ENCODE results near the gene RAB43.

The RAB43 gene

DNA sequence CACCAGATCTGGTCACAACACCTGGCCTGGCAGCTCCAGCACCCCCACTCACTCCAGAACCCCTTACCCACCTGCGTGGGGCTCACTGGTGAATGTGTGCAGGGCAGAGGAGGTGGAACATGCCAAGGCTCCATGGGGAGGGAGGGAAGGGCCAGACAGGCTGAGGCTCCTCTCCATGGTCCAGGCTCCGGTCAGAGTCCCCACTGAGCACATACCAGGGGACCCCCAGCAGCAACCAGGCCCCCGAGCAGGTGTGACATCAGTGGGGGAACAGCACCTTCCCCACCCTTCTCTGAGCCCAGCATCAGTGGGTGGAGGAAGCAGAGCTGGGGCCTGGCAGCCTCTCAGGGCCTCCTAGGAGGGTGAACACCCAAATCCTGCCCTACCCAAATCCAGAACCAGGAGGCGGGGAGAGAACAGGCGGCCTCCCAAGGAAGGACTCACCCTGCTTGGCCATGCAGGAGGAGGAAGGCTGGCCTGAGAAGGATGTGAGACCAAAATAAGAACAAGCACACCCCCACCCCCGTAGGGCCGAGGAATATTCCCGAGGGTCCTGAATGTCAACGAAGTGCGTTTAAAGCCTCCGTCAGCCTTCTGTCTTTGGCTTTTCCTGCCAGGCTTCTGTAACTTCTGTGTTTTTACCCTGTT, 62.2 kb downstream of the RAB43 start:
- DNase-seq = no peak

DNA sequence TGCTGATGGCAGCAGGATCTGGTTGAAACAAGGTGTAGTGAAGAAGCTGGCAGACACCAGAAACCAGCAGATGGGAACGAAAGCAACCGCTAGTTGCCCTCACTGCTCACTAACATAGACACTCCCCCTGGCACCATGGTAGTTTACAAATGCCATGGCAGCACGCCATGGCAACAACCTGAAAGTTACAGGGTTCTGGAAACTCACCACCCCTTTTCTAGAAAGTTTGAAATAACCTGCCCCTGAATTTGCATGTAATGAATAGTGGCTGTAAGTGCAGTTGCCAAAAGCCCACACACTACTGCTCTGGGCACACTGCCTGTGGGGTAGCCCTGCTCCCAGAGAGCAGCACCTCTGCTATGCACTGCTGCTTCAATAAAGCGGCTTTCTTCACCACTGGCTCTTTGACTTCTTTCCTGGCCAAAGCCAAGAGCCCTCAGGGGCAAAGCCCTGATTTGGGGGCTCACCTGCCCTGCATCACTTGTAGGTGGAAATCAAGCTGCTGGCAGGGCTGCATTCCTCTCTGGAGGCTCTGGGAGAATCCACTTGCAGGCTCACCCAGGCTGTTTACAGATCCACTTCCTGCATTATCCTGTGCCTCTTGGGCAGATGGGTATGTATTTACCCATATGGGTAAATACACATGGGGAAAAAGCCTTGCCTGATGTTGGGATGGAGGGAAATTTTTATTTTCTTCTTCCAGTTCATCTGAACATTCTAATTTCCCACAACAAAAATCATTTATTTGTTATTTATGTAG, 63.0 kb downstream of the RAB43 start:
- DNase-seq = no peak

DNA sequence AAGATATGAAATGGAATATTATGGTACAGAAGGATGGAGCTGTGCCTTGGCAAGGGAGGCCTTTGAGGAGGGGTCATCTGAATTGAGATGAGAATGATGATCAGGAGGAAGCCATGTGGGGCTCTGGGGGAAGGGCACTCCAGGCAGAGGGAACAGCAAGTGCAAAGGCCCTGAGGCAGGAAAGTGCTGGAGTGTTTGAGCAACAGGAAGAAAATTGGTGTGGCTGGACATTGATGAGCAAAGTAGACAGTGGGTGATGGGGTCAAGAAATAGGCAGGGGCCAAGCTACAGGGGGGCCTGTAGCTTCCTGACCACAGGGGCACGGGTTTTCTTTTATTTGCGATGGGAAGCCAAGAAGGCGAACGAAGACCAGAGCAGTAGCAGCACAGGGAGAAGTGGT, 64.4 kb downstream of the RAB43 start:
- no peak for DNase-seq

DNA sequence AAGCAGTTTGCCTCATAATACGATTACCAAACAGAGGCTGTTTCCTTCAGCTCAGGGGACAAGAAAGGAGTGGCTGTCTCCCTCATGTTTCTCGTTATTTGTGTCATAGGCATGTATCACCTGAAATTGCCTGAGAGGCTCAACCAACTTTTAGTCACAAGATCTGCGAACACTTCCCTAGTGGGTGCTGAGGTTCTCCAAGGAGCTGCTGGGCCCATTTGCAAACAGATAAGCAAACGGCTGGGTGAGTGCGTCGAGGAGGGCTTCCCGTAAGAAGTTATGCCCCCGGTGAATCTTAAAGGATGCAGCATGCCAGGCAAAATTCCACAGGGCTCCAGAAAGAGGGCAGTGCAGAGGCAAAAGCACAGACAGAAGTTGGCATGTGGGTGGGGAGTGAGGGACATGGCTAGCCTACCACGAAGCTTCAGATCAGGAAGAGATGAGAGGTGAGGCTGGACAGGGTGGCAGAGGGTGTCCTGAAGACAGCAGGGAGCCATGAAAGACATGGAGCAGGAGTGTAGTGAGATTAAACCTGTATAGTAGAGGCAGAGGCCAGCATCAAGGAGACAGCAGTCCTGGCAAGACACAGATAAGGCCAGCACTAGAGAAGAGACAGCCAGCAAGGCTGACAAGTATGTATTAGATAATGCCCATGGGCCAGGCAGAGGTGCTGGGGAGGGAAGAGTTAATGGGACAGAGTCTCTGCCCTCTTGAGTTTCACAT, 65.0 kb downstream of the RAB43 start:
- no peak for DNase-seq

DNA sequence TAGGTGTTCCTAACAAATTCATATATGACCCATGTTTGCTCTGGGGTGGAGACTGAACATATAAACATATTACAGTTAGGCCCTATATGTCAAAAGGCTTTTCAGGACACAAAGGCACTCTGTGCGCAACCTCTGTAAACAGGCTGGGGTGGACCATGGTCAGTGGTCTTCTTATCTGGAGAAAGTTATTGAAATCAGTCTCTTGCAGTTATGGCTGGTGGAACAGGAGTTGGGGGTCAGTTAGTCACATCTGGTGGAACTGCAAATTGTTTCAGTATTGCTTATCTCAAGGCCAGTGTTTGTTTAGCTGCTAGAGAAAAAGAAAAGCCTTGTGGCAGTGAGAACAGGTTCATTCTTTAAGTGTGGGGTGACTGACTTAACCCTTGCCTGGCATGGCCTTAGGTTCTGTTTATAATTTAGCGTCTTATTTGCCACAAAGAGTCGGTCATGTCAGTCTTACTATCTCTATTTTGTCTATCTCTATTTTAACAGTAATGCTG, 66.9 kb downstream of the RAB43 start:
- no peak for DNase-seq

DNA sequence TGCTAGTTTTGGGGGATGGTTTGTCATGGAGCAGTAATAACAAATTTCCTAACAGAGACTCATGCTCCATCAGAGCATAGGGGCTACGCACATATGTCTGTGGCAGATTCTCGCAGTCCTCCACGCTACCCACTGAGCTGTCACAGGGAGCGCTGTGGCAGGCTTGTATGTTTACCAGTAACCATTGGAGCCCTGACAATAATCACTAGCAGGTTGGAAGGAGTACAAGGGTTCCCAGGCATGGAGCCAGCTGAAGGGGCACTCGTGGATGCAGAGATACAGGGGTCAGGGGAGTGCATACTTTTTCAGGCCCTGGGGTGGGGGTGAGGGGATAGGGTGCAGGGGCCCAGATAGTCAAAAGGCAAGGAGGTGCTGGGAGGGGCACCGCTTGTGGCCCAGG, 68.9 kb downstream of the RAB43 start:
- no peak for DNase-seq

DNA sequence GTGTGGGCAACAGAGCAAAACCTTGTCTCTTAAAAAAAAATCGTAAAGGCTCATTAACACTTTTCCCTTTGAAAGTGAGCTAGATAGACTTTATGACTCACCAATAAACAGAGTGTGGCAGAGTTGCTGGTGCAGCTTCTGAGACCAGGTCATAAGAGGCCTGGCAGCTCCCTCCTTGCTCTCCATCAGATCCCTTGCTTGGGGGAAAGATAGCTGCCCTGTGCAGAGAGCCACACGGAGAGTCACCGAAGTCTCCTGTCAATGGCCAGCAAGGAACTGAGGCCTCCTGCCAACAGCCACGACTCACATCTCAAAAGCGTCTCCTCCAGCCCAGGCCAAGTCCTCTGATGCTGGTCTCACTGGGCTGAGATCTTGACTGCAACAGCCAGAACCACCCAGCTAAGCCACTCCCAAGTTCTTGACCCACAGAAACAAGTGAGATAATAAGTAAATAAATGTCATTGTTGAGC, 69.7 kb downstream of the RAB43 start:
- DNase-seq = peak; percentile 65

DNA sequence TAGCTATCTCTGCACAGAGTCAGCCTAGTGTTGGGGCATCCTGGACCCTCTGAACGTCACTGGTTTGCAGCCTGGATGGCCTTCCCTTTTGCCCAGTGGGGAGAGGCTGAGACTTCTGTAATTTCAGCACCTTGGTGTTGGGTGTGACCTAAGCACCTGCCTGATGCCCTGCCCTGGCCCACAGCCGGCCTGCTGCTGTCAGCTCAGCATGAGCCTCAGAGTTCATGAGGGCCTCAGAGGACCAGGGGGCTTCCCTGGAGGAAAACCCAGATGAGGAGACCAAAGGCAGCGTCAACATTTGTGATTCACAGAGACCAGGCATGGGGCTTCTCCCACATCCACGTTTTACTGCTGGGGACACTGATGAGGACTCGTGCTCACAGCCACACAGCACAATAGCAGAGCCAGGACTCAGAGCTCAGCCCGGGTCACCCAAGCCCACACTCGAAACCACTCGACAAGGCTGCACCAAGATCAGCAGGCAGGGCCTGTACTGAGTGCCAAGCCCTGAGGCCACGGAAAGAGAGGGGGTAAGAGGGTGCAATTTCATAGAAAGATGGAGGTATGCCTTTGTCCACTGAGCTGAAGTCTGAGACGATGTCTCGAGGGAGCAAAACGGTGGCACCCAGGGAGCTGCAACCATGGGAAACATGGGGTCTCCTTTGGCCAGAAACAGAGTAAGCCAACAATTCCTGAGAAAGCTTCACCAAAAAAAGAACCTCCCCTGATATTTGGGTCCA, 70.9 kb downstream of the RAB43 start:
- DNase-seq = no peak

DNA sequence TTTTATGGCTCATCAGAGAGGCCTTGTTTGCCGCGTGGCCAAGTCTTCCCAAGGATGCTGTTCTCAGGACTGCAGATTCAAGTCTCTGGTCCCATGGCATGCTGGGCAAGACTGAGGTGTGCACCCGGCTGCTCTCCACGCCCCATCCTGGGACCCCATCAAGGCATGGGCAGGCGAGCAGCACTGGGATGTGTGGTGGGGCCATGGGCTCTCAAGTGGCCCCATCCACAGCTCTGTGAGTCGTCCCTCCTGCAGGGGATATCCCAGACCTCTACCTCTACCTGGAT, 74.1 kb downstream of the RAB43 start:
- DNase-seq = no peak

DNA sequence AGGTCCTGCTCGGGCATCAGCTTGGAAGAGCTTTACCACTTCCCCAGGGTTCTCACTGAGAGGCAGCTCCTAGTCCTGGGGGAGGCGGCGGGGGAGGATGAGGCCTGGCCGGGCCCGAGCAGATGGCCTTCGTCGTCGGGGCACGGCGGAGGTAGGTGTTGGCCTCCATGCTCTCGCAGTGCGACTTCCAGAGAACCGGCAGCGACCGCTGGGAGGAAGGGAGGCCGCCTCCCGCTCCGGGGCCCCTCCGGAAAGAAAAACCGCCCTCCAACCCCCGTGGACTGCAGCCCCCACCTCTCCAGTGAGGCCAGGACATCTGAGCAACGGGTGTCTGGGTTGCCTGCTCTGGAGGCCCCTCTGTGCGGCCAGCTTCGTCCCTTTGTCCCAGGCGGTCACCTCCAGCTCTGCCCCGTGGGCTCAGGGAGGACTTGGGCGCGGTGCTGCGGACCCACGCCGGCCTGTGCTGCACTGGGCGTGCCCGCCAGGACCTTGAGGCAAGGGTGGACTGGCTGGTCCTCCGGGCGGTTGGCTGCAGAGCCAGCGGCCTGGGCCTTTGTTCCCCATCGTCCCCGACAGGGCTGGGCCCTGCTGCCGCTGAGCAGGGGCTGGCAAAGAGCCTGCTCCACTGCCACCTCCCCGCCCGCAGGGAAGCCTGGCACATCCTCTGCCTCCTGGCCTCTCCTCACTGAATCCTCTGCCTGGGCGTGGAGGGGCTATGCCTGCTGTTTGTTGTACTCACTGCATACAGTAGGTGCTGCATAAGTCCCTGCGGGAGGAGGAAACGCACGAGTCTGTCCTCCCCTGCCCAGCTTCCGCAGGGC, 74.7 kb downstream of the RAB43 start:
- no peak for DNase-seq

DNA sequence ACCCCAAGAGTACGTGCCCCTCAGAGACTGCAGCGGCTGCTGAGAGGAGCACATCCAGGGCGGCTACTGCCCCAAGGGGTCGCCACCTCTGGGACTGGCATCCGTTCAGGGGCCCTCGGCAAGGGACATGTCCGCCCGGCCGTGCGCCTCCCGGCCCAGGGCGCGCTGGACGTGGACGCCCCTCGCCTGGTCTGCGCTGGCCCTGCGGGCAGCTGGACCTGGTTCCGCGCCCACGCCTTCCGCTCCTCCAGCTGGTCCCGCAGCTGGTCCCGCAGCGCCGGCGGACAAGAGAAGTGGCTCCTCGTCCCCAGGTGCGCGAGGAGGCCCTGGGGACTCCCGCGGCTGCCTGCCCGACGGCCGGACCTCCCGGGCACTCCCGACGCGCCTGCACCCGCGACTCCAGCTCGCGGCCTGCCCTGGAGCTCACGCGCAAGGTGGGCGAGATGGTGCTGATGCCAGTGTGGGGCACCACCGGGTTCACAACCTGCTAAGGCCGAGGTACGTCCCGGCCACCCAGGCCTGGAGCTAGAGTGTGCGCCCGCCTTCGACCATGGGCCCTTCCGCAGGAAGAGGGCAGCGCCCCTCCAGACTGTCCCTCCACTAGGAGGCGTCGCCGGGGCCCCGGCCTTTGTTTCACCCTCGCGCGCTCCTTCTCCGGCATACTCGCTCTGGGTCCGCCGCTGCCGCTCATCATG, 75.4 kb downstream of the RAB43 start:
- no peak for DNase-seq

DNA sequence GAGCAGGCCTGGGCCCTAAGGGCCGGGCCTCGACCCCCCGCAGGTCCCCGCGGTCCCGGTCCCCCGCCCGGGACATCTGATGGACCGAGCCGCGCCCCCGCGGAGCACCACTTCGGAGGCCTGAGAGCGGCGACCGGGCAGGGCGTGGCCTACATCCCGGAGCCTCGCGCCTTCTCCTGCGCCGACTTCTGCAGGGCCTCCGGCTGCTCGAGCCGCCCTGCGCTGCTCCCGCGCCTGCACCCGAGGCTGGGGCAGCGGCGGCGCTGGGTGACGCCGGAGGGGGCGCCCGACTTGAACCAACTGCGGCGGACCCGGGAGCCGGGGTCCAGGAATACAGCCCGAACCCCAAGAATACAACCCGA, 75.9 kb downstream of the RAB43 start:
- DNase-seq = no peak

DNA sequence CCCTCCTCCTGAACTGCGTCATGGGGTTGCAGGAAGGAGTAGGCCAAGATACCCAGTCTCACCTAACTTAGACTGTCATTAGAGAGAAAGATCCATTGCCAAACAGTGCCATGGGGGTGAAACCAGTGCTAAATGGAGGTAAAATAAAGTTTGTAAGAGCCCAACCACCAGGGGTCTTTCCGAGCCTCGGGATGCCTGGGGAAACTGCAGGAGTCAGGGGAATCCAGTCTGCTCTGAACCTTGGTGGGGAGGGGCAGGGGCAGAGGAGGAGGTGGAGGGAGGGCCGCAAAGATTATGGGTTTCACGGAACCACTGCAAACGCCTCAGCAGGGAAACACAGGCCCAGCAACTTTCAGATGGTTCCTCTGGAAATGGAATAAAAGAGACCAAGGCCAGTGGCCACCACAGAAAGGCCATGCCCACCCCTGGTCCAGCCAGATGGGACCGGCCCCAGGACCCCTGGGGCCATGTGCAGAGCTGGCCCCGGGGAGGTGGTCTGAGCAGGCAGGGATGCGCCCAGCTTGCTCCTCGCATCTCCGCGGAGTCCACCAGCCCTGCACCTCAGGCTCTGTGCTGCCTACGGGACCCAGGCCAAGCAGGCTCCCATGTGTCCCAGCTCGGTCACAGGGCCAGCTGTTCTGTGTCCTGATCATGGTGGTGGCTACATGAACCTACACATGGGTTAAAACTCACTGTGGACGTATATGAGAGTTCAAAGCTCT, 80.9 kb downstream of the RAB43 start:
- DNase-seq = no peak

DNA sequence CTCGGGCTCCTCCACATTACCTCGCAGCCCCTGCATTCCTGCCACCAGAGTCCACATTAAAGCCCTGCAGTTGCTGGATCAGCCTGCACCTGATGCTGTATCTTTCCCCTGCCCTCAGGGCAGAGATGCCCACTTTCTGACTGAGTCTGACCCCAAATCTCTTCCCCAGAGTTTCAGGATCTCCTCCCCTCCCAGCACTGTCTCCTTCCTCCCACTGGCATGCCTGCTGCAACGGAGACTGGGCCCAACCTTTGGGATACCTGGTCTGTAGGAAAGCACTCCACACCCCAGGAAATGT, 81.6 kb downstream of the RAB43 start:
- DNase-seq = no peak

DNA sequence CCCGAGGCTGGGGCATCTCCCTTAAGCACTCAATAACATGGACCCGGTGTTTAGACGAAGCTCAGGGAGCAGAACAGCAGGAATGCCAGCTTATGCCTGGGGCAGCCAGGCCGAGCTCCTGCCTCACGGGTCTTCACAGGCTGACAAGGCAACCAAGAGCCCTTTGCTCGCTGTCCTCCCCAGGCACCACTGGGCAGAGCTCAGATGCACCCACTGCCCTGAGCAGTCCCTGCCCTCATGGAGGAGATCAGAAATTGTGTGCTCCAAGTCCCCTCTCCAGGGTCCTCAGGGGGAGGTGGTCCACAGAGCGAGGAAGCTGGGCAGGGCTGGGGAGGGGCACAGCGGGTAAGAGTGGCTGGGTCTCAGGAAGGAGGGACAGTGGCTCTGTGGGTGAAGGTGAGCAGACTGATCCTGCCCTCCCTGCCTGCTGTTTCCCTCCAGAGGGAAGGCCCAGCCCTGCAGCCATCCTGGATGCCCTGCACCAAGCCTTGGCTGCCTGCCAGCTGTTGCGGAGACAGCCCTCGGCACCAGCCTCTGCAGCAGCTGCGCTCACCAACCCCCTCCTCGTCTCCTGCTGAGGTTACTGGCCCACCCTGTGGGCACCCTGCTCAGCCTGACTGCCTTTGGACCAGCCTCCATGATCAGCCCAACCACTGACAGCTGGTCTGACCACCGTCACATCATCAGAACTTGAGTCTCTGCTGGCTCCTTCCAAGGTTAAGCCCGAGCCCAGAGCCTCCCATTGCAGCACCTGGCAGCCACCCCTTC, 82.1 kb downstream of the RAB43 start:
- no peak for DNase-seq

DNA sequence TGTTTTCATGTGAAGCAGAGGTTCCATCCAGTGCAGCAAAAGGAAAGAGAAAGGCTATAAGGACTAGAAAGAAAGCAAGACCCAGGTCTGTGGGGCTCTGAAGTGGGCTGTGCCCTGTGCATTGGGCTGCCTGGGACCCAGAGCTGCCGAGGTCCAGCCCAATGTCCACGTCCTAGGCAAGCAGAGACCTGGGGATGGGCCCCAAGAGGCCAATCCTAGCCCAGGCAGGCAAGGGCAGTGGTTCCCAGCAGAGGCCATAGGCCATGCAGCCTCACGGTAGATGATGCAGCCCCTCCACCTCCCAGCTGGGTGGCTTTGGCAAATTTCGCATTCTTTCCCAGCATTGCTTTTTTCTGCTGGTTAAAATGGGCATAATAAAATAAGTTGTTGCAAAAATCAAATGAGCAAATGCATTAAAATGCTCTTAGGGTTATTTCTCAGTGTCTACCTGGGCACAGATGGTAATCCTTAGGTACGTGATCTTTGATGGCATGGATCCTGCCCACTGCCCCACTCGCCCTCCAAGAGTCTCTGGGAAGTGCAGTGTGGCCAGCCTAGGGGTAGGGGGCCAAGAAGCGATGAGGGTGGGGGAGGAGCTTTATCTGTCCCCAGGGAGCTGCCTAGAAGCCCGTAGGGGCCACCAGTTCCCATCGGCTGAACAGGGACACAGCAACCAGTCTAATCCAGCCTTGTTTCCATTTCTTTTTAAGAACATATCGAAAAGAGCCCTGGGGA, 83.3 kb downstream of the RAB43 start:
- DNase-seq = no peak

Data from kidney glomerular epithelial cell (primary cell).